Hepatocyte (in vitro differentiated cells): ENCODE measurements around the gene TLR9.

ENCODE experiments used
- EZH2 ChIP-seq: fragments of 200-600 bp; sonication (generic); IDR thresholded peaks from 2 replicates; pipeline ENCODE4 v1.6.1; 2016; ENCODE audit warnings: antibody characterized with exemption, mild to moderate bottlenecking, borderline replicate concordance
- EZH2phosphoT487 ChIP-seq: fragments of 200-600 bp; sonication (generic); IDR thresholded peaks from one replicate; pipeline ENCODE4 v1.6.1; 2018; ENCODE audit warnings: antibody characterized with exemption, mild to moderate bottlenecking, low read depth, moderate library complexity; ENCODE audit not compliant: unreplicated experiment, severe bottlenecking
- TF ChIP-seq, protein P1 (sequence below): fragments of 200-600 bp; sonication (generic); IDR thresholded peaks from 2 replicates; pipeline ENCODE4 v1.5.1; 2016; ENCODE audit warnings: antibody characterized with exemption, mild to moderate bottlenecking; ENCODE audit not compliant: poor library complexity

DNA sequence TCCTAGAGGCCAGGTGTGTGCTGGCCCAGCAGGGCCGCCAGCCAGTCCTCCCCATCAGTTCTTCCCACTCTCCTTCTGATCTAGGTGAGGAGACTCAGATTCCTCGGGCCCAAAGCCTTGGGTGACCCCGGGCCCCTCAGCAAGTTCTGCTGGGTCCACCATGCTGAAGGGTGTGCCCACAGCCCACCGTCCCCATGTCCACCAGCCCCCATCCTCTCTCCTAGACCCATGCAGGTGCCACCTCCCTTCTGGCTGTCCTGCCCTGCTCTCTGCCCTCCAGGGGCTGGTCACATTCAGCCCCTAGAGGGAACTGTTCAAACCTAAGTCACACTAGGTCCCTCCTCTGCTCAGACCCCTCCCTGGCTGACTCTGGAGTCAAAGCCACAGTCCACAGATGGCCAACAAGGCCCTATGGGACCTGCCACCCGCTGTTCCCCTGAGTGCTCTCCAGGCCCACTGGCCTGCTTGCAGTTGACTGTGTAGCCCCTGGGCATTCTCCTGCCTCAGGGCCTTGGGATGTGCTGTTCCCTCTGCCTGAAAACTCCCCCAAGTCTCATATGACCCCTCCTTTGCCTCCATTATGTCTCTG, 878 bp upstream of the TLR9 start:
- TF ChIP-seq EZH2 (no peak), EZH2phosphoT487 (no peak)
- TF ChIP-seq, protein P1, sequence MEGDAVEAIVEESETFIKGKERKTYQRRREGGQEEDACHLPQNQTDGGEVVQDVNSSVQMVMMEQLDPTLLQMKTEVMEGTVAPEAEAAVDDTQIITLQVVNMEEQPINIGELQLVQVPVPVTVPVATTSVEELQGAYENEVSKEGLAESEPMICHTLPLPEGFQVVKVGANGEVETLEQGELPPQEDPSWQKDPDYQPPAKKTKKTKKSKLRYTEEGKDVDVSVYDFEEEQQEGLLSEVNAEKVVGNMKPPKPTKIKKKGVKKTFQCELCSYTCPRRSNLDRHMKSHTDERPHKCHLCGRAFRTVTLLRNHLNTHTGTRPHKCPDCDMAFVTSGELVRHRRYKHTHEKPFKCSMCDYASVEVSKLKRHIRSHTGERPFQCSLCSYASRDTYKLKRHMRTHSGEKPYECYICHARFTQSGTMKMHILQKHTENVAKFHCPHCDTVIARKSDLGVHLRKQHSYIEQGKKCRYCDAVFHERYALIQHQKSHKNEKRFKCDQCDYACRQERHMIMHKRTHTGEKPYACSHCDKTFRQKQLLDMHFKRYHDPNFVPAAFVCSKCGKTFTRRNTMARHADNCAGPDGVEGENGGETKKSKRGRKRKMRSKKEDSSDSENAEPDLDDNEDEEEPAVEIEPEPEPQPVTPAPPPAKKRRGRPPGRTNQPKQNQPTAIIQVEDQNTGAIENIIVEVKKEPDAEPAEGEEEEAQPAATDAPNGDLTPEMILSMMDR: no peak
